CD4-positive, alpha-beta memory T cell (primary cell): ENCODE measurements around the gene GNG7. TPM values are rescaled to one million over a fixed set of nuclear protein-coding genes. Genes with fewer than 3 reads are reported as not detected.
"Not testable (repeated sequence)": the region's sequence is repeated elsewhere in the genome, so short reads cannot be mapped to it uniquely, and the experiment has no call there.

Experiments used
- CTCF ChIA-PET: fragments of 350-600 bp; sonication (Branson Sonifier 250); formaldehyde crosslinking; loops from one replicate; lab custom pipeline; 2021; ENCODE audit warnings: inconsistent platforms; ENCODE audit not compliant: partially characterized antibody; lab: Charles Lee
- POLR2A ChIA-PET: fragments of 350-600 bp; sonication (Branson Sonifier 250); formaldehyde crosslinking; loops from one replicate; lab custom pipeline; 2021; ENCODE audit not compliant: partially characterized antibody; lab: Charles Lee
- DNase-seq, 5 donors: peaks; one replicate each; pipeline versions ENCODE4 v3.0.0 to v3.0.0-alpha.2; 2020 to 2022; ENCODE audit warnings: mixed read lengths in 1 of 5
- H3K27ac ChIP-seq: one replicate; pipeline ENCODE4 v1.7.0; 2013; ENCODE audit warnings: low read depth, low read length
- H3K27me3 ChIP-seq: 2 replicates; pipeline ENCODE4 v1.7.0; 2013; ENCODE audit warnings: mild to moderate bottlenecking, low read length, moderate library complexity; ENCODE audit not compliant: insufficient read depth
- H3K36me3 ChIP-seq: 2 replicates; pipeline ENCODE4 v1.7.0; 2013; ENCODE audit warnings: mild to moderate bottlenecking, low read length, moderate library complexity; ENCODE audit not compliant: insufficient read depth
- H3K4me1 ChIP-seq: 2 replicates; pipeline ENCODE4 v1.7.0; 2013; ENCODE audit warnings: mild to moderate bottlenecking, low read length, moderate library complexity; ENCODE audit not compliant: insufficient read depth
- H3K4me3 ChIP-seq, 2 donors: one replicate each; pipeline ENCODE4 v1.7.0; 2013; ENCODE audit warnings: low read length in 2 of 2, mild to moderate bottlenecking in 1 of 2
- H3K9me3 ChIP-seq, 2 donors: one replicate each; pipeline ENCODE4 v1.7.0; 2013; ENCODE audit warnings: low read length in 2 of 2, control low read depth in 1 of 2; ENCODE audit not compliant: control insufficient read depth in 1 of 2
- H3K27ac Mint-ChIP-seq, 7 donors: one replicate each; pipeline ENCODE4 v1.8.0; 2020 to 2021; ENCODE audit warnings: mixed read lengths in 7 of 7, mild to moderate bottlenecking in 6 of 7, inconsistent platforms in 3 of 7, moderate library complexity in 3 of 7
- H3K27me3 Mint-ChIP-seq, 2 donors: one replicate each; pipeline ENCODE4 v1.8.0; 2020 to 2021; ENCODE audit warnings: mixed read lengths in 2 of 2
- H3K36me3 Mint-ChIP-seq, 2 donors: one replicate each; pipeline ENCODE4 v1.8.0; 2020 to 2021; ENCODE audit warnings: mixed read lengths in 2 of 2, inconsistent platforms in 1 of 2, mild to moderate bottlenecking in 1 of 2
- H3K4me1 Mint-ChIP-seq, 4 donors: one replicate each; pipeline ENCODE4 v1.8.0; 2020 to 2021; ENCODE audit warnings: mixed read lengths in 4 of 4, mild to moderate bottlenecking in 1 of 4
- H3K4me3 Mint-ChIP-seq, 8 donors: one replicate each; pipeline ENCODE4 v1.8.0; 2020 to 2021; ENCODE audit warnings: mixed read lengths in 8 of 8, mild to moderate bottlenecking in 7 of 8, moderate library complexity in 6 of 8, inconsistent platforms in 3 of 8
- H3K9me3 Mint-ChIP-seq, 8 donors: one replicate each; pipeline ENCODE4 v1.8.0; 2020 to 2021; ENCODE audit warnings: mixed read lengths in 8 of 8, mild to moderate bottlenecking in 5 of 8, inconsistent platforms in 3 of 8, moderate library complexity in 1 of 8
- intact Hi-C: fragments of 100-400 bp; cut with micrococcal nuclease; formaldehyde crosslinking; loops from one replicate; pipeline ENCODE4 v1.15.1; 2023
- polyA plus RNA-seq, 2 donors: library from polyadenylated mRNA; unstranded; fragments of 300-500 nt; fragmentation: Illumina TruSeq; gene quantifications; one replicate each; pipeline ENCODE4 v1.2.3, GENCODE V29; 2021
- total RNA-seq, 2 experiments: library from RNA; stranded (reverse); gene quantifications; one replicate each; pipeline ENCODE4 v1.2.3, GENCODE V29; 2021

The GNG7 gene
- total and polyA plus RNA-seq, 4 experiments from 2014 or later = 1.9 to 4.2 (median 3.2) TPM

DNA sequence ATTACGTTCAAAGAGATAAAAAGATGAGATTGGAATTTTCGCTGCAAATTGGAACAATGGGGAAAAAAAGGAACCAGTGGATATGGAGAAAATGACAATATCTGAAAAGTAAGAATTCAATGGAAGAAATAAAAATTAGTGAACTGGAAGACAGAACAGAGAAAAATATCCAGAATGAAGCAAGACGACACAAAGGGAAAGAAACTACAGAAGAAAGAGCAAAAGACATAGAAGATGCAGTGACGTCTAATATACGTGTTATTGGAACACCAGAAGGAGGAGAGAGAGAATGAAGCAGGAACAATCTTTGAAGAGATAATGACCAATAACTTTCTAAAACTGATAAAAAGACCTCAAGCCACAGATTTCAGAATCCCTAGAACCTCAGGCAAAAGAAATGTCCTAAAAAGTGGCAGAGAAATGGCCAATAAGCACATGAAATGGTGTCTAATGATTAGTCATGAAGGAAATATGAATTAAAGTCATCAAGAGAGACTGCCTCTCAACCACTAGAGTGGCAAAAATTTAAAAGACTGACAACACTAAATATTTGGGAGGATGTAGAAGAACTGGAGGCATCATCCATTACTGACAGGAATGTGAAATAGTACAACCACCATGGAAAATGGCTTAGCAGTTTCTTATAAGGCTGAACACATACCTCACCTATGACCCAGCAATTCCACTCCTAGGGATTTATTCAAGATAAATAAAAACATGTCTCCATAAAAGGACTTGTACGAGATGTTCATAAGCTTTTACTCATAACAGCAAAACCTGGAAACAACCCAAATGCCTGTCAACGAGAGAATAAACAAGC lies 170.0 kb downstream of the GNG7 start:
- H3K4me3 ChIP-seq = no peak overlapping the region
- no peaks in the 10 kb centered on the region for H3K27me3 Mint-ChIP-seq
- intact Hi-C loops = no loop called here
- H3K36me3 ChIP-seq = no peaks in the 10 kb centered on the region
- DNase-seq = no peak
- CTCF ChIA-PET = interaction anchor here (1.5 kb wide), 1 partner anchor 78 kb away, joined by 5 read pairs; no protein-coding TSS in a partner anchor
- H3K27ac ChIP-seq = no peak overlapping the region
- H3K27ac Mint-ChIP-seq = no peak overlapping the region
- H3K9me3 ChIP-seq = no peaks in the 10 kb centered on the region
- POLR2A ChIA-PET = interaction anchor here (2.1 to 2.5 kb wide), 3 partner anchors 11 to 56 kb away, joined by 6 to 26 read pairs (median 8); partner anchors contain the start of gene GADD45B
- H3K4me3 Mint-ChIP-seq = no peak overlapping the region
- H3K36me3 Mint-ChIP-seq = no peaks in the 10 kb centered on the region
- H3K27me3 ChIP-seq = no peaks in the 10 kb centered on the region
- peaks cover 14 to 25% (median 19%) of the 10 kb centered on the region in 4 donors for H3K4me1 Mint-ChIP-seq
- peaks cover 0 to 2% (median 0%) of the 10 kb centered on the region in 8 donors for H3K9me3 Mint-ChIP-seq
- peaks cover 19% of the 10 kb centered on the region for H3K4me1 ChIP-seq

DNA sequence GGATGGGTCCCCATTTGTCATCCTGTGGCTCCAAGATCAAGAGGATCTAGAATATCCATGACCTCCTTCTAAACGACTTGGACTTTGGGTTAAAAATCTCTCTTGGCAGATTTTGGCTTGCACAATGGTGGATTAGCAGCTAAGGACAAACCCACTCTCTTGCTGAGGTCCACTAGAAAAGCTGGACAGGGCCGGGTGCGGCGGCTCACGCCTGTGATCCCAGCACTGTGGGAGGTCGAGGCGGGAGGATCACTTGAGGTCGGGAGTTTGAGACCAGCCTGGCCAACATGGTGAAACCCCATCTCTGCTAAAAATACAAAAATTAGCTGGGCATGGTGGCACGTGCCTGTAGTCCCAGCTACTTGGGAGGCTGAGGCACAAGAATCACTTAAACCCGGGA lies 172.6 kb downstream of the GNG7 start:
- H3K36me3 ChIP-seq, DNase-seq, H3K27ac ChIP-seq, H3K4me3 Mint-ChIP-seq, intact Hi-C loops, H3K9me3 ChIP-seq, H3K4me3 ChIP-seq, H3K27me3 Mint-ChIP-seq, H3K9me3 Mint-ChIP-seq, H3K27ac Mint-ChIP-seq, H3K36me3 Mint-ChIP-seq, H3K27me3 ChIP-seq: not testable (repeated sequence)
- peaks cover 12 to 22% (median 16%) of the 10 kb centered on the region in 4 donors for H3K4me1 Mint-ChIP-seq
- peaks cover 19% of the 10 kb centered on the region for H3K4me1 ChIP-seq
- ChIA-PET POLR2A (interaction anchor here (3.4 kb wide), 1 partner anchor 54 kb away, joined by 17 read pairs; the partner anchor contains the start of gene GADD45B), CTCF (interaction anchor here (0.7 to 1.1 kb wide), 2 partner anchors 54 to 107 kb away, joined by 3 read pairs; partner anchors contain the start of gene GADD45B)

DNA sequence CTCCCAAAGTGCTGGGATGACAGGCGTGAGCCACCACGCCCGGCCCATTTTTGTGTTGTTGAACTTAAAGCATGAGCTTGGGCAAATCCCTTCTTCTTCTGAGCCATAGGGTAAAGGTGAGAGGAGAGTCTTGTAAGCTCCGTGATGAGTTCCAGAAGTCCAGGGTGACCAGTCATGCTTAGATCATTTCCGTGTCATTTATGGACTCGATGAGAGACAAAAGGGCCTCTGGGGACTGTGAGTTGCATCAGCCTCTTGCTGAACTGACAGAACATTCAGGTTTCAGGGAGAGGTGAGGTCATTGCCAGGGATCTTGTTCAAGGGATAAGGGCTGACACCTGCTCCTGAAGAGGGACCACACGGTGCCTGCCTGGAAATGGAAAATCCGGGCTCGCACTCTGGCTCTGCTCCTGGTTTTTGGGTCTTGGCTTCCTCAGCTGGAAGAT lies 173.0 kb downstream of the GNG7 start:
- H3K36me3 ChIP-seq = no peaks in the 10 kb centered on the region
- H3K27me3 ChIP-seq = no peaks in the 10 kb centered on the region
- H3K36me3 Mint-ChIP-seq = no peaks in the 10 kb centered on the region
- peaks cover 14% of the 10 kb centered on the region for H3K4me1 ChIP-seq
- H3K9me3 Mint-ChIP-seq = peaks cover 0 to 3% (median 0%) of the 10 kb centered on the region in 8 donors
- no peak overlapping the region for H3K4me3 Mint-ChIP-seq
- DNase-seq = no peak
- peaks cover 10 to 17% (median 12%) of the 10 kb centered on the region in 4 donors for H3K4me1 Mint-ChIP-seq
- H3K9me3 ChIP-seq = no peaks in the 10 kb centered on the region
- H3K27ac ChIP-seq = no peak overlapping the region
- H3K4me3 ChIP-seq = no peak overlapping the region
- POLR2A ChIA-PET = interaction anchor here (3.4 kb wide), 1 partner anchor 53 kb away, joined by 17 read pairs; the partner anchor contains the start of gene GADD45B
- intact Hi-C loops = no loop called here
- no peaks in the 10 kb centered on the region for H3K27me3 Mint-ChIP-seq
- H3K27ac Mint-ChIP-seq = no peak overlapping the region
- CTCF ChIA-PET = interaction anchor here (1.1 kb wide), 1 partner anchor 53 kb away, joined by 3 read pairs; the partner anchor contains the start of gene GADD45B

DNA sequence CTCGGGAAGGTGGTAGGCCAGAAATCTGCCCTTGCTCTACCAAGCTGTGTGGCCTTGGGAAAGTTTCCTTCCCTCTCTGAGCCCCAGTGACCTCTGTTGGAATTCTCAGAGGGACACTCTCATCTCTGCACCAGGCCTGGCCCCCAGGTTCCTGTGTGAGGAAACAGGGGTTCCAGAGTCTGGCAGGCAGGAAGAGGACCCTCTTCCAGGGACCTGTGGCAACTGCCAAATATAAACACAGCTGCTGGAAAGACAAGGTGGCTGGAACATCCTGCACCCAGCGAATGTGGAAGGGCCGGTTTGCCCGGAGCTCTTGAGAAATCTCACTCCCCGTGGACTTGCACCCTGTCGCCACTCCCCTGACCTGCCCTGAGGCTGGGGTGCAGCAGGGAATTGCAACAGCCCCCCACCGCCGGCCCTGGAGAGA lies 173.8 kb downstream of the GNG7 start:
- intact Hi-C loops = no loop called here
- H3K9me3 ChIP-seq = no peaks in the 10 kb centered on the region
- Mint-ChIP-seq H3K27ac (no peak overlapping the region), H3K9me3 (peaks cover 0 to 3% (median 0%) of the 10 kb centered on the region in 8 donors), H3K27me3 (no peaks in the 10 kb centered on the region), H3K36me3 (no peaks in the 10 kb centered on the region), H3K4me1 (peaks cover 4 to 10% (median 5%) of the 10 kb centered on the region in 4 donors), H3K4me3 (no peak overlapping the region)
- ChIA-PET POLR2A (interaction anchor here (3.4 kb wide), 1 partner anchor 52 kb away, joined by 17 read pairs; the partner anchor contains the start of gene GADD45B), CTCF (no interaction called here)
- H3K27ac ChIP-seq = no peak overlapping the region
- peaks cover 6% of the 10 kb centered on the region for H3K4me1 ChIP-seq
- DNase-seq = no peak
- H3K36me3 ChIP-seq = no peaks in the 10 kb centered on the region
- no peaks in the 10 kb centered on the region for H3K27me3 ChIP-seq
- no peak overlapping the region for H3K4me3 ChIP-seq

DNA sequence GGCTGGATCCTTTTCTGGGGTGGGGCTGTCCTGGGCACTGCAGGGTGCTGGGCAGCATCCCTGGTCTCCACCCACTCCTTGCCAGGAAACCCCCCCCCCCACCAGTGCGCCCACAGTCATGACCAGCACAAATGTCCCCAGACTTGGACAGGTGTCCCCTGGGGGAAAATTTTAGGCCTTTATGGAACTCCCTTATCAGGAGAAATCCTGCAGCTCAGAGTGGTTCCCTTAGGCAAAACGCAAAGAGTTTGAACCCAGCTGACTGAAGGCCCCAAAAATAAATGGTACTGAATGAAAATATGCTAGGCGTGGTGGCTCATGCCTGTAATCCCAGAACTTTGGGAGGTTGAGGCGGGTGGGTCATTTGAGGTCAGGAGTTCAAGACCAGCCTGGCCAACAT lies 174.8 kb downstream of the GNG7 start:
- H3K4me3 Mint-ChIP-seq = no peak overlapping the region
- H3K27me3 Mint-ChIP-seq = no peaks in the 10 kb centered on the region
- Histone ChIP-seq H3K27ac (no peak overlapping the region), H3K9me3 (no peaks in the 10 kb centered on the region), H3K36me3 (no peaks in the 10 kb centered on the region), H3K27me3 (no peaks in the 10 kb centered on the region), H3K4me3 (no peak overlapping the region), H3K4me1 (no peaks in the 10 kb centered on the region)
- H3K36me3 Mint-ChIP-seq = no peaks in the 10 kb centered on the region
- CTCF ChIA-PET = no interaction called here
- H3K27ac Mint-ChIP-seq = no peak overlapping the region
- intact Hi-C loops = no loop called here
- H3K9me3 Mint-ChIP-seq = peaks cover 0 to 3% (median 0%) of the 10 kb centered on the region in 8 donors
- H3K4me1 Mint-ChIP-seq = peaks cover 0 to 5% (median 0%) of the 10 kb centered on the region in 4 donors
- POLR2A ChIA-PET = no interaction called here
- no peak for DNase-seq

DNA sequence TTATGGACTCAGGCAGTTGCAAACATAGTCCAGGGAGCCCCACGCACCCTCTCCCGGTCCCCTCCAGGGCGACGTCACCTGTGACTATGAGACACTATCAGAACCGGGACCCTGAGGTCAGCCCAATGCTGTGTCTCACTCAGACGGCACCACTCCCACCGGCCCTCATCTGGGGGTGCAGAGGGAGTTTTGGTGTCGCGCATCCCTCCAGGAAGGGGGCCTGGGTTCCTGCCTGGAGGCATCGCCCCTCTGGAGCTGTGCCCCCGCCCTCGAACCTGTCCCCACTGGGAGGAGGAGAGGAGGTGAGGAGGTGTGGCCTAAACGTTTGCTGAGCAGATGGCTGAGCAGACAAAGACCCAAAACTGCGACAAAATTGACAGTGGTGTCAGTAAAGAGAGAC lies 175.3 kb downstream of the GNG7 start:
- Histone ChIP-seq H3K4me3 (no peak overlapping the region), H3K4me1 (no peaks in the 10 kb centered on the region), H3K9me3 (no peaks in the 10 kb centered on the region), H3K27ac (no peak overlapping the region), H3K27me3 (no peaks in the 10 kb centered on the region), H3K36me3 (no peaks in the 10 kb centered on the region)
- Mint-ChIP-seq H3K4me3 (no peak overlapping the region), H3K27me3 (no peaks in the 10 kb centered on the region), H3K4me1 (peaks cover 0 to 2% (median 0%) of the 10 kb centered on the region in 4 donors), H3K9me3 (peaks cover 0 to 2% (median 0%) of the 10 kb centered on the region in 8 donors), H3K36me3 (no peaks in the 10 kb centered on the region), H3K27ac (no peak overlapping the region)
- ChIA-PET CTCF (no interaction called here), POLR2A (no interaction called here)
- DNase-seq = no peak
- intact Hi-C loops = no loop called here
